DOHH2 (cell line): ENCODE measurements around the gene AJAP1.

Source experiments
- CTCF ChIP-seq: fragments of 200-600 bp; sonication (generic); IDR thresholded peaks from one replicate; pipeline ENCODE4 v1.5.1; 2014; ENCODE audit warnings: antibody characterized with exemption, mild to moderate bottlenecking, low read depth, low read length; ENCODE audit not compliant: poor library complexity, severe bottlenecking
- EZH2phosphoT487 ChIP-seq: fragments of 200-600 bp; sonication (generic); IDR thresholded peaks from 2 replicates; pipeline ENCODE4 v1.6.1; 2017; ENCODE audit warnings: borderline replicate concordance, mild to moderate bottlenecking, antibody characterized with exemption, low read length, moderate library complexity, mixed read lengths

- no peak for TF ChIP-seq CTCF
- no peak for TF ChIP-seq EZH2phosphoT487
Observed at GRCh38 chr1:4772294-4773010, 118.0 kb downstream of the AJAP1 start.
